GM18505 (cell line): ENCODE results near the gene SAMD4A.

Experiments used
- ATAC-seq: cut with Tn5 transposase; IDR thresholded peaks from one replicate; pipeline ENCODE4 v1.9.1; 2021; ENCODE audit not compliant: unreplicated experiment
- POLR2A ChIP-seq: IDR thresholded peaks from 4 replicates; pipeline ENCODE4 v1.6.1; 2011; ENCODE audit warnings: borderline replicate concordance; ENCODE audit not compliant: insufficient read depth, insufficient read length; ENCODE audit errors: extremely low read depth

SAMD4A gene

DNA sequence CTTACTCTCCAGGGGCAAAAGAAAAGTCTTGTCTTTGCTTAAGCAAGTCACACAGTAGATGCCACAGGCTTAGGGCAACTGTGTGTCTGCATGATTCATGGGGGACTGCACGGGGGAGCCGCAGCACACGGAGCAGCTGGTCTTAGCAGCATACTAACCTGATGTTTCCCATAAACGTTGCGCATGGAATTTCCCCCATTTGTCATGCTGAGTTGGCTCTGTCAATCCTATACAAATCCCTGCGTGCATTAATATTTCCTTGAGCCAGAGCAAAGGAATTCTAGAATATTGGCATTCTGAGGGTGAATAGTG lies 71.2 kb downstream of the SAMD4A start:
- no peak for ATAC-seq
- no peak for TF ChIP-seq POLR2A

DNA sequence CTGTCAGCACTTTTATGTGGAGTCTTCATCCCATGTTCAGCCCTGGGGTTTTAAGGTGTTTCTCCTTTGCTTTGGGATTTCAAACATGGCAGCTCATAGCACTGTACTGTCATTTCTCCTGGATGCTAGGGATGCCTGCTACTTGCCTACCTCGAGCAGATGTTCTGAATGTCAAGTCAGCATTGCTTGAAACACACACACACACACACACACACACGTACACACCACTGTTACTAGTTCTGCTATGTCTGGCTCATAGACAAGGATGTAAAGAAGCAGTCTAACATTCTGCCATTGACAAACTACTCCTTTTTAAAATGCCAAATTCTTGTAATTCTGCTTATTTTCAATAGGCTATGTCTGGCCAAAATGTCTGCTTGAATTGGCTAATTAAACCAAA lies 72.7 kb downstream of the SAMD4A start:
- no peak for ATAC-seq

DNA sequence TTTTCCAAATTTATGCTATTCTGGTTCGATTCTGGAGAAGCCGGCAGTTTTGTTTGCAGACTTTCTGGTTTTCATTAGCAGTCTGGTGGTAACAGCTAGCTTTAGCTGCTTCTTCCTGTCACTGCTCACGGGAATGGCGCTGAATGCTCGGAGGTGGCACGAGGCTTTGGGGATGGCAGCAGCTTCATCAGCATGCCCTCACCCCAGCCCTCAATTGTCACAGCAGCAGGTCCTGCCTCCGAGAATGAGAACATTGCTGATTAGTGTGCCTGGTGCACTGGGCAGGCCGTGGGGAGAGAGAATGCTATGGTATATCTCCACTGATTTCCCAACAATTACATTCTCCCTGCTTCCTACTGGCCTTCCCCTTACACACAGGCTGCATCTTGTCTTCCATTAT lies 73.6 kb downstream of the SAMD4A start:
- no peak for TF ChIP-seq POLR2A
- no peak for ATAC-seq

More for the DNA sequence above, 72.7 kb downstream of the SAMD4A start:
- no peak for TF ChIP-seq POLR2A

DNA sequence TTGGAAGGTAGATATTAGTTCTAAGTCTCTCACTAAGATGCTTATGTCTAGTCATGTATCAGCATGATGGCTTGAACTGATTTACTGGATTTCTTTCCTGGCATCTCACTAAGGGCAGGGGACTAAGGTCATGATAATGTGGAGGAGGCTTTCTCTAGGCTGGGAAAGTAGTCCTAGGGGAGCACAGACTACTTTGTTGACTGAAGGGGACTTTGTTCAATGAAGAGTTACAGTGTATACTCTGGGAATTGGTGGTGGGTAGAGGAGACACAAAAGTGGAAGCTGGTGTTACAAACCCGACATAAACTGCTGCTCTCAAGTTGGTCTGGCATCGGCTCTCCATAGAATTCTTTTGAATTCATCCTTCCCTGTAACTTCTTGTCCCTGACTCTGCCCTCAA lies 75.2 kb downstream of the SAMD4A start:
- TF ChIP-seq POLR2A, result no peak
- no peak for ATAC-seq

DNA sequence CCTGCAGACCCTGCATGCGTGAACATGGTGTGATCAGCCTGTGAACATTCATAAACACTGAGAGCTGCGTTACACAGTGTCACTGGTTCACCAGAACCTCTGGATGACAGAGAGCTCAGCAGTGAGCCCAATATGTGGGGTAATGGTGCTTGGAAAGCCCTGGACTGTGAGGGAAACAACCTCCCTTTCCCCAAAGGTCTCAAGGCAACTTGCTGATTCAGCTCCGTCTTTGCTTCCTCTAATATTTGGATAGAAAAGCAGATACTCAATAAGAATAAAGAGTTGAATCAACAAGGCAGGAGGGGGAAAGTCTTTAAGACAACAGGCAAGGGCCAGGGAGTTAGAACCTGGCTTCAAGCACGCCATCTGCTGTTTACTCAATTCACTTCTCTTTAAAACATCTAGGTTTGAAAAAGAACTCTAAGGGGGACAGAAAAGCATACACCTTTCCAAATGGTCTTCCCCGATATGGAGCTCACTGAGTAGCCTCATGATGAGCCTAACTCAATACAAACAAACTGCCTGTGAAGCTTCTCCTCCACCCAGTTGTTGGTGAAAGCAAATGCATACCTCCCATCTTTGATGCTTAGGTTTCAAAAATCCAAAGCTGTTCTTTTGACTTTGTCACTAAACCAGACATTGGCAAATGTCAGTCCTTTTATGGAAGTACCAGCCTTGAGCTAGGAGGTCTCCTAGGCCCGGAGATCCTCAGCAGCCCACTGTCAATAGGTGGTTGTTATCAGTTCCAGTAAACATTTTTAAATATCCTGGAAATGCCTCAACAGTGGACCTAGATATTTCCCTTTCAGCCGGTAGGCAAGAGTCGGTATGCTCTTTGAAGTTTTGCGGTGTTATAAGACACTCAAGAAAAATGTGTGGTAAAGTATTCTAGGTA lies 76.1 kb downstream of the SAMD4A start:
- ATAC-seq, result no peak
- TF ChIP-seq POLR2A, result no peak

DNA sequence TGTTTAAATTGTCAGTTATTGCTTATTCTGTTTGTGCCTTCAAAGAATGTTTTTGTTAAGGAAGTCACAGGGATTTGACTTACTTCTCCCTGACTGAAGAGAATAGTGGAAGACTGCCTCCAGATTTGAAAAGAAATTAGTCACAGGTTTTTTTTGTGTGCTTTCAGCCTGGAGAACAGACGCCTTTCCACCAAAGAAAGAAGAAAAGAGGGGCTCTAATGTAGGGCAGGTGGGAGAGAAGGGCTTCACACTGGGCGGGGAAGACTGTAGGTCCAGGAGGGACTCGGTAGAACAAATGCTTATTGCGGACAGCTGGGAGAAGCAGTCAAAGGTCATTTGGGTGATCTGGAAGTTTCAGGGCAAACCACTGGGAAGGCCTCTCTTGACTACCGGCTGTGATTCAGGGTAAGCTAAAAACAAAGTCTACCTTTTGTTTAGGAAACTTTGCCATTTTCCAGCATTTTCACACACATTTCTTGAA lies 76.8 kb downstream of the SAMD4A start:
- ATAC-seq, result no peak
- no peak for TF ChIP-seq POLR2A

DNA sequence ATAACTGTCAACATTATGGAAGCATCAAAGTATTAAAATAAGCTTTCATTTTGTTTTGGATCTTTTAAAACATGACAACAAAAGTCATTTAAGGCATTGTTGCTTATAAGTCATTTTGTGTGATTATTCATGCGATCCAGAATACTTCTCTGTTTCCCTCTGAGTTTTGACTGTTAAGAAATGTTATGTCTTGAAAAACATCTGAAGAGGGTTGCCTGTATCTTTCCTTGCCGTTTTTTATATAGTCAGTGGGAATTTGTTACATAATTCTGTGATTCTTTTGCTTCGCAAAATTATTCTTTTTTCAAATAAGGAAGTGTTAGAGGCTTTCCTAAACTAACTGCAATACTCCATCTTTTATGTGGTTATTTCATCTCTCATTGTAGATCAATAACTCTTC lies 78.7 kb downstream of the SAMD4A start:
- no peak for ATAC-seq
- no peak for TF ChIP-seq POLR2A

DNA sequence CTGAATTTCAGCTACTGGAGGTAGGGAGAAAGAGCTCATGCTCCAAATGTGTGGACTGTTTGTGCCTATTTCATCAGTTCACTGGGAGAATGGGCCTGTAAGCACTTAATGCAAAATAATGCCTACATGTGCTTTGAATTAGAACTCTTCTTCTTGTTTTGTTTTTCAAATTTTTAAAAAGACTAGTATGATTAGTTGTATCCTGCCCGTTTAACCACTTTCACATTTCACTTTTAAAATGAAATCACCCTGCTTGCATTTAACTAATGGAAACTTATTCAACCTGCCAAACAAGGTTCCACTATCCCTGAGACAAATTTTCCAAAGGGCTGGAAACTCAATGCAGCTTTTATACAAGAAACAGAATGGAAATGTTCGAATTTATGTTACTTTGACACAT lies 79.7 kb downstream of the SAMD4A start:
- TF ChIP-seq POLR2A, result no peak
- ATAC-seq, result no peak

DNA sequence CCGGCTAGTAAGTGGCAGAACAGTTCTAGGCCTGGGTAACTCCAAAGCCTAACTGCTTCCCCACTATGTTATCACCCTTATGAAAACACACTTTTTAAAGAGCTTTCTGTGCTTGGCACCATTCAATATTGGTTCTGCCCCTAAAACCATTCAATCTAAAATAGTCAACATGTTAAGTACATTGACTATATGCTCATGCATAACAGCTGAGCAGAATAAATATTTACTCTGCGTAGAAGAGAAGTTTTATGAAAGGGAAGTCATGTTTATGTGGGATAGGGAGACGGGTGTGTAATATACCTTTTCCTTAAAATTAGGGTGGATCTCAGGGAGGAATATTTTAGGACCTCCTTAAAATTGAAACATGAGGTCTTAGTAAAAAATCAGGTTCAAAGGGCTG lies 80.5 kb downstream of the SAMD4A start:
- ATAC-seq, result no peak
- TF ChIP-seq POLR2A, result no peak

DNA sequence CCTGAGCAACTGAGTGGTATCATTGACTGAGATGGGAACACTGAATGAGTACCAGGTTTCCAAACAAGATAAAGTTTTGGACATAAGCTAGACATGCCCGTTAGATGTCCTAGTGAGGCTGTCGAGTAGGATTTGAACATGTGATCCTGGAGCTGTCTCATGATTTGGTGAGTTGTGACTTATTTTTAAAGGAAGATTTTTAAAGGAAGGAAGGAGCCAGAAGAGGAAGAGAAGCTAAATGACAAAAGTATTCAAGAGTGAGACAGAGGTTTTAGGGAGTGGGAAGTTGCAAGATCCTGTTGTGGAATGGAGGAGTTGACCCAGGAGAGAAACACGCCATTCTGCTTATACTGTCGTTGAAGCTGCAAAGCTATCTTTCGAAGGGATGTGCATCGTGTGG lies 82.1 kb downstream of the SAMD4A start:
- TF ChIP-seq POLR2A, result no peak
- no peak for ATAC-seq

DNA sequence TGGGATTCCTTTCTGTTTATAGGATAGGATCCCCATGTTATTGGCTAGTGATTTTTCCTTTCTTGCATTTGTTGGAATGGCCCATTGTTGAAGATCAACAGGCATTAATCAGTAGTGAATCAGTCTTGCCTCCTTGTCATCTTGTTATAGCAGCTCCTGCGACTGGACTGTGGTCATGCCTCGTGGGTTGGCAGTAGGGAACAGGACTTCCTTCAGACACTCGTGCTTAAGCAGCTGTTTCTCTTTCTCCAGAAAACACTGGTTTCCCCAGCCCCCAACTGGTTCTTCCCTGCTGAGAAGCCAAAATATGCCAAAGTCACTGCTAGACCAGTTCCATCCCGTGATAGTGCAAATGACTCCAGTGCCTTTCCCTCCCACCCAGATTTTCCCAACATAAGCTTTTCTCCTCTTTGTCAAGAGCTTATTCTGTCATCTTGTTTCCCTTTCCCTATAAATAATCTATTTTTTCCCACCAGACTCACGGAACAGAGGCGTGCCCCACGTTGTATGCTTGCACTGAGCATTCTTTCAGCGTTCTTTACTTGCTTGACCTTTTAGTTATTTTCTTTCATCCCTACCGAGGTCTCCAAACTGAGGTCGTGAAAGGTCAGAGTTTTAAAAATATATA lies 83.5 kb downstream of the SAMD4A start:
- no peak for TF ChIP-seq POLR2A
- no peak for ATAC-seq

DNA sequence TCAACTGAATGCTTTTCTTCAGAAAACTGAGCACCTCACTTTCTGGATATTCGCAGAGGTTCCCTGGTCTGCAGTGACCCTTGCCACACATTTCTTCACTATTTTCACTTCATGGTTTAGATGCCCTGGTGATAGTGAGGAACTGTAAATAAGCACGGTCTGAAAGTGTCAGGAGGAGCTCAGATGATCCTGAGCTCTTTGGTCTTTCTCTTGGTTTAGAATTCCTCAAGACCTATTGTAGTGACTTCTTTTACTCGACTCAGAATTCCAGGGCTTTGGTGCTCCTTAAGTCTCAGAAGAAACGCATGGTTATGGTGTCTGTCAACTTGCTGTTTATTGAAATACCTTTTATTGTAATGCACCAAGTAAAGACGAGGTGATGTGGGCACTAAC lies 84.0 kb downstream of the SAMD4A start:
- no peak for TF ChIP-seq POLR2A
- ATAC-seq, result no peak

DNA sequence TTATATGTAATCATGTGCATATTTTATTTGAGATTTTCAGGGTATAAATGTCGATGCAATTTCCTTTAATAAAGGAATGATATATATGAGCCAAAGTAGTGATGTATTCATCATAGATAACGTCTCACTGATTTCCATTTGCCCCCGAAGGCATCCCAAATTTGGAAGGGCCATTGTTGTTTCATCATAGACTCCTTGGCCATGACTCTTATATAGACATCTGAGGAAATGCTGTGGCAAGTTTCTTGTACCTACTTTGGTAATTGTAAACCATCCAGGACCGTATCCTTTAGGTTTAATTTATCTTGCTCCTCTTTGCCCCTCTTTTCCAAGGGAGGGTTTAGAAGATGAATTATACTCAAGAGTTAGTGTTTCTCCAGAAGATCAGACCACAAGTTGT lies 84.7 kb downstream of the SAMD4A start:
- no peak for TF ChIP-seq POLR2A
- no peak for ATAC-seq

DNA sequence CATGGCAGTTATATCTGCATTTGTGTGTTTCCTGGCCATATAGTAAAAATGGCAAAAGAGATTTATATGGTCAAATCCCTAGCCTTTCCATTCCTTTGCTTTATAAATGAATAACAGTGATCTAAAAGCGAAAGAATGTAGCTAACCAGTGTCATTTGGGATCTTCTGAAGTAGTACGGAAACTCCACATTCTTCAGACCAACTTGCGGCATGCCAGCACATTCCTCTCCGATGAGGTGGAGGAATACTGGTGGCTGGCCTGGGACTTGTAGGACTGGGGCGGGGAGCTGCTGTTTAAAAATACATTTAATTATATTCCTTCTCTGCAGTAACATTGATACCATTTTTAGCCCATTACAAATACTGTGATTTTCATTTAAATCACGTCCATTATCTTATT lies 85.3 kb downstream of the SAMD4A start:
- no peak for ATAC-seq
- no peak for TF ChIP-seq POLR2A
